Heart left ventricle (tissue), 13 donors: Measurements from ENCODE around the gene PLCG2.

Experiments
- CTCF ChIP-seq, 12 donors: fragments of 200-600 bp; sonication (generic) in 4 of 12; IDR thresholded peaks; one replicate each; pipeline versions ENCODE4 v1.5.0 to v1.8.0; 2018 to 2022; ENCODE audit warnings: antibody characterized with exemption in 12 of 12, mild to moderate bottlenecking in 5 of 12
- POLR2A ChIP-seq, 2 donors: fragments of 450-650 bp; IDR thresholded peaks; one replicate each; pipeline ENCODE4 v1.6.1; 2017; ENCODE audit warnings: antibody characterized with exemption in 2 of 2, mild to moderate bottlenecking in 2 of 2, moderate library complexity in 2 of 2
- donor health status: ischemic (EF 13 %, LVEDD 7.1; RV severe dilation, severe dysfunction).
- donor health status: DM: no; HTN: yes; CAD: no.
- donor health status: DM: no; HTN: no; CAD: no.
- donor health status: ischemic (EF 25% LVEDD 6.9; RV normal size, moderate dysfunction).
- donor health status: ischemic (EF 25% LVEDD 5.7; RV mildly dilated, moderate dysfunction).
- donor health status: ischemic (EF 35%, LVEDD 5.7; RV mildly dilated, moderate dysfunction).
- donor health status: nonischemic (EF 11% LVEDD 7.7; RV severe dilation, severe dysfunction).
- donor health status: DM: yes; HTN: yes; CAD: no.
- donor health status: PGD.
- donor health status: ischemic (EF 29% LVEDD 5.4; RV normal size, mild dysfunction).
- donor health status: nonischemic (EF 23%, LVEDD 6.1; RV moderate dilation, normal function).

- TF ChIP-seq POLR2A (IDR thresholded peaks at IDR 0.05) = no peak
- TF ChIP-seq CTCF (IDR thresholded peaks at IDR 0.05) = no peak
Measured at GRCh38 chr16:81780350-81780749, 1.3 kb downstream of the PLCG2 start.
